HepG2 (cell line): ENCODE measurements around the gene WWP2. TPM values are rescaled to one million over a fixed set of nuclear protein-coding genes. Genes with fewer than 3 reads are reported as not detected.

Source experiments
- CEBPB ChIP-seq: IDR thresholded peaks from 2 replicates; pipeline ENCODE4 v1.6.1; 2011; ENCODE audit warnings: low read depth, low read length, improper control_type of control experiment, borderline replicate concordance
- ETV6 ChIP-seq: sonication (generic); formaldehyde crosslinking; conservative IDR thresholded peaks from 2 replicates; pipeline ENCODE4 v1.4.0; 2020; ENCODE audit warnings: missing genetic modification reagents
- MAFG ChIP-seq: sonication (generic); formaldehyde crosslinking; IDR thresholded peaks from 2 replicates; pipeline ENCODE4 v1.5.1; 2020; ENCODE audit warnings: mild to moderate bottlenecking, missing genetic modification reagents
- MED8 ChIP-seq: sonication (generic); formaldehyde crosslinking; IDR thresholded peaks from 2 replicates; pipeline ENCODE4 v1.8.1; 2023; ENCODE audit warnings: mild to moderate bottlenecking, missing genetic modification reagents; ENCODE audit not compliant: insufficient replicate concordance
- NCOA1 ChIP-seq: sonication (generic); formaldehyde crosslinking; IDR thresholded peaks from 2 replicates; pipeline ENCODE4 v1.9.0; 2021; ENCODE audit warnings: missing genetic modification reagents
- PCBP2 ChIP-seq: fragments of 200-400 bp; formaldehyde crosslinking; optimal IDR thresholded peaks from 2 replicates; pipeline ENCODE3; 2018; ENCODE audit warnings: low read length, low read depth; ENCODE audit not compliant: poor library complexity, severe bottlenecking
- PITX1 ChIP-seq: sonication (generic); formaldehyde crosslinking; IDR thresholded peaks from 2 replicates; pipeline ENCODE4 v1.5.1; 2020; ENCODE audit warnings: mild to moderate bottlenecking, missing genetic modification reagents
- SAP130 ChIP-seq: IDR thresholded peaks from 2 replicates; pipeline ENCODE4 v1.6.1; 2016; ENCODE audit warnings: low read depth
- ZNF274 ChIP-seq: sonication (generic); formaldehyde crosslinking; IDR thresholded peaks from 2 replicates; pipeline ENCODE4 v1.5.1; 2020; ENCODE audit warnings: mild to moderate bottlenecking, missing genetic modification reagents
- ZNF782 ChIP-seq: sonication (generic); formaldehyde crosslinking; IDR thresholded peaks from 2 replicates; pipeline ENCODE4 v1.4.0; 2020; ENCODE audit warnings: missing genetic modification reagents, mild to moderate bottlenecking, borderline replicate concordance
- polyA plus RNA-seq, 8 experiments: library from polyadenylated mRNA; depleted of rRNA in 3 of 8; stranded (reverse) in 7 of 8; unstranded in 1 of 8; fragments of >200 nt; fragmentation: Illumina TruSeq in 4 of 8; extraction: Trizol in 4 of 8; gene quantifications; 2 replicates each; pipeline versions ENCODE4 v1.2.1 to v1.2.3, GENCODE V29; 2011 to 2016; ENCODE audit warnings: low read depth in 4 of 8, missing spikeins in 1 of 8, mixed read lengths in 1 of 8; ENCODE audit not compliant: insufficient read depth in 1 of 8
- total RNA-seq, 5 experiments: library from RNA; depleted of rRNA; stranded (reverse); fragments of >200 nt; fragmentation: Illumina TruSeq; extraction: Trizol; gene quantifications; 2 replicates each; pipeline ENCODE4 v1.2.3, GENCODE V29; 2016; ENCODE audit warnings: low read depth in 1 of 5
- TF ChIP-seq, protein P1 (sequence below): sonication (generic); formaldehyde crosslinking; IDR thresholded peaks from 2 replicates; pipeline ENCODE4 v1.4.0; 2020; ENCODE audit warnings: mild to moderate bottlenecking, missing genetic modification reagents
- TF ChIP-seq, protein P2 (sequence below): sonication (generic); formaldehyde crosslinking; IDR thresholded peaks from 2 replicates; pipeline ENCODE4; 2020; ENCODE audit warnings: missing genetic modification reagents, mild to moderate bottlenecking, borderline replicate concordance
- TF ChIP-seq, protein P3 (sequence below): sonication (generic); formaldehyde crosslinking; IDR thresholded peaks from 2 replicates; pipeline ENCODE4 v1.5.1; 2020; ENCODE audit warnings: mild to moderate bottlenecking, missing genetic modification reagents, moderate library complexity

Gene WWP2
- total and polyA plus RNA-seq, 2 of the 13 experiments (the other 11 are each of a cell fraction or from before 2014, with no cell fraction given): 11.4 to 28.2 TPM

- TF ChIP-seq, protein P1, sequence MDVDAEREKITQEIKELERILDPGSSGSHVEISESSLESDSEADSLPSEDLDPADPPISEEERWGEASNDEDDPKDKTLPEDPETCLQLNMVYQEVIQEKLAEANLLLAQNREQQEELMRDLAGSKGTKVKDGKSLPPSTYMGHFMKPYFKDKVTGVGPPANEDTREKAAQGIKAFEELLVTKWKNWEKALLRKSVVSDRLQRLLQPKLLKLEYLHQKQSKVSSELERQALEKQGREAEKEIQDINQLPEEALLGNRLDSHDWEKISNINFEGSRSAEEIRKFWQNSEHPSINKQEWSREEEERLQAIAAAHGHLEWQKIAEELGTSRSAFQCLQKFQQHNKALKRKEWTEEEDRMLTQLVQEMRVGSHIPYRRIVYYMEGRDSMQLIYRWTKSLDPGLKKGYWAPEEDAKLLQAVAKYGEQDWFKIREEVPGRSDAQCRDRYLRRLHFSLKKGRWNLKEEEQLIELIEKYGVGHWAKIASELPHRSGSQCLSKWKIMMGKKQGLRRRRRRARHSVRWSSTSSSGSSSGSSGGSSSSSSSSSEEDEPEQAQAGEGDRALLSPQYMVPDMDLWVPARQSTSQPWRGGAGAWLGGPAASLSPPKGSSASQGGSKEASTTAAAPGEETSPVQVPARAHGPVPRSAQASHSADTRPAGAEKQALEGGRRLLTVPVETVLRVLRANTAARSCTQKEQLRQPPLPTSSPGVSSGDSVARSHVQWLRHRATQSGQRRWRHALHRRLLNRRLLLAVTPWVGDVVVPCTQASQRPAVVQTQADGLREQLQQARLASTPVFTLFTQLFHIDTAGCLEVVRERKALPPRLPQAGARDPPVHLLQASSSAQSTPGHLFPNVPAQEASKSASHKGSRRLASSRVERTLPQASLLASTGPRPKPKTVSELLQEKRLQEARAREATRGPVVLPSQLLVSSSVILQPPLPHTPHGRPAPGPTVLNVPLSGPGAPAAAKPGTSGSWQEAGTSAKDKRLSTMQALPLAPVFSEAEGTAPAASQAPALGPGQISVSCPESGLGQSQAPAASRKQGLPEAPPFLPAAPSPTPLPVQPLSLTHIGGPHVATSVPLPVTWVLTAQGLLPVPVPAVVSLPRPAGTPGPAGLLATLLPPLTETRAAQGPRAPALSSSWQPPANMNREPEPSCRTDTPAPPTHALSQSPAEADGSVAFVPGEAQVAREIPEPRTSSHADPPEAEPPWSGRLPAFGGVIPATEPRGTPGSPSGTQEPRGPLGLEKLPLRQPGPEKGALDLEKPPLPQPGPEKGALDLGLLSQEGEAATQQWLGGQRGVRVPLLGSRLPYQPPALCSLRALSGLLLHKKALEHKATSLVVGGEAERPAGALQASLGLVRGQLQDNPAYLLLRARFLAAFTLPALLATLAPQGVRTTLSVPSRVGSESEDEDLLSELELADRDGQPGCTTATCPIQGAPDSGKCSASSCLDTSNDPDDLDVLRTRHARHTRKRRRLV (CRISPR knock-in tag): peak; percentile 57; the same call in 1 of the 2 replicates
- TF ChIP-seq ZNF782 (CRISPR knock-in tag): no peak
- no peak for TF ChIP-seq ZNF274 (CRISPR knock-in tag)
- TF ChIP-seq MED8 (CRISPR knock-in tag): peak; percentile 76
- TF ChIP-seq MAFG: no peak
- TF ChIP-seq NCOA1 (CRISPR knock-in tag): peak; percentile 62; the same call in 1 of the 2 replicates
- no peak for TF ChIP-seq PITX1 (CRISPR knock-in tag)
- no peak for TF ChIP-seq ETV6
- TF ChIP-seq, protein P2, sequence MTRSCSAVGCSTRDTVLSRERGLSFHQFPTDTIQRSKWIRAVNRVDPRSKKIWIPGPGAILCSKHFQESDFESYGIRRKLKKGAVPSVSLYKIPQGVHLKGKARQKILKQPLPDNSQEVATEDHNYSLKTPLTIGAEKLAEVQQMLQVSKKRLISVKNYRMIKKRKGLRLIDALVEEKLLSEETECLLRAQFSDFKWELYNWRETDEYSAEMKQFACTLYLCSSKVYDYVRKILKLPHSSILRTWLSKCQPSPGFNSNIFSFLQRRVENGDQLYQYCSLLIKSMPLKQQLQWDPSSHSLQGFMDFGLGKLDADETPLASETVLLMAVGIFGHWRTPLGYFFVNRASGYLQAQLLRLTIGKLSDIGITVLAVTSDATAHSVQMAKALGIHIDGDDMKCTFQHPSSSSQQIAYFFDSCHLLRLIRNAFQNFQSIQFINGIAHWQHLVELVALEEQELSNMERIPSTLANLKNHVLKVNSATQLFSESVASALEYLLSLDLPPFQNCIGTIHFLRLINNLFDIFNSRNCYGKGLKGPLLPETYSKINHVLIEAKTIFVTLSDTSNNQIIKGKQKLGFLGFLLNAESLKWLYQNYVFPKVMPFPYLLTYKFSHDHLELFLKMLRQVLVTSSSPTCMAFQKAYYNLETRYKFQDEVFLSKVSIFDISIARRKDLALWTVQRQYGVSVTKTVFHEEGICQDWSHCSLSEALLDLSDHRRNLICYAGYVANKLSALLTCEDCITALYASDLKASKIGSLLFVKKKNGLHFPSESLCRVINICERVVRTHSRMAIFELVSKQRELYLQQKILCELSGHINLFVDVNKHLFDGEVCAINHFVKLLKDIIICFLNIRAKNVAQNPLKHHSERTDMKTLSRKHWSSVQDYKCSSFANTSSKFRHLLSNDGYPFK: no peak
- TF ChIP-seq, protein P3, sequence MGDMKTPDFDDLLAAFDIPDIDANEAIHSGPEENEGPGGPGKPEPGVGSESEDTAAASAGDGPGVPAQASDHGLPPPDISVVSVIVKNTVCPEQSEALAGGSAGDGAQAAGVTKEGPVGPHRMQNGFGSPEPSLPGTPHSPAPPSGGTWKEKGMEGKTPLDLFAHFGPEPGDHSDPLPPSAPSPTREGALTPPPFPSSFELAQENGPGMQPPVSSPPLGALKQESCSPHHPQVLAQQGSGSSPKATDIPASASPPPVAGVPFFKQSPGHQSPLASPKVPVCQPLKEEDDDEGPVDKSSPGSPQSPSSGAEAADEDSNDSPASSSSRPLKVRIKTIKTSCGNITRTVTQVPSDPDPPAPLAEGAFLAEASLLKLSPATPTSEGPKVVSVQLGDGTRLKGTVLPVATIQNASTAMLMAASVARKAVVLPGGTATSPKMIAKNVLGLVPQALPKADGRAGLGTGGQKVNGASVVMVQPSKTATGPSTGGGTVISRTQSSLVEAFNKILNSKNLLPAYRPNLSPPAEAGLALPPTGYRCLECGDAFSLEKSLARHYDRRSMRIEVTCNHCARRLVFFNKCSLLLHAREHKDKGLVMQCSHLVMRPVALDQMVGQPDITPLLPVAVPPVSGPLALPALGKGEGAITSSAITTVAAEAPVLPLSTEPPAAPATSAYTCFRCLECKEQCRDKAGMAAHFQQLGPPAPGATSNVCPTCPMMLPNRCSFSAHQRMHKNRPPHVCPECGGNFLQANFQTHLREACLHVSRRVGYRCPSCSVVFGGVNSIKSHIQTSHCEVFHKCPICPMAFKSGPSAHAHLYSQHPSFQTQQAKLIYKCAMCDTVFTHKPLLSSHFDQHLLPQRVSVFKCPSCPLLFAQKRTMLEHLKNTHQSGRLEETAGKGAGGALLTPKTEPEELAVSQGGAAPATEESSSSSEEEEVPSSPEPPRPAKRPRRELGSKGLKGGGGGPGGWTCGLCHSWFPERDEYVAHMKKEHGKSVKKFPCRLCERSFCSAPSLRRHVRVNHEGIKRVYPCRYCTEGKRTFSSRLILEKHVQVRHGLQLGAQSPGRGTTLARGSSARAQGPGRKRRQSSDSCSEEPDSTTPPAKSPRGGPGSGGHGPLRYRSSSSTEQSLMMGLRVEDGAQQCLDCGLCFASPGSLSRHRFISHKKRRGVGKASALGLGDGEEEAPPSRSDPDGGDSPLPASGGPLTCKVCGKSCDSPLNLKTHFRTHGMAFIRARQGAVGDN (CRISPR knock-in tag): no peak
- TF ChIP-seq SAP130 (CRISPR knock-in tag): peak; percentile 53; the same call in 1 of the 2 replicates
- TF ChIP-seq PCBP2: no peak
- TF ChIP-seq CEBPB: no peak
Observed at GRCh38 chr16:69724981-69725479, 37.1 kb upstream of the WWP2 start (continued).
